Suprapubic skin (tissue), 4 donors: ENCODE measurements around the gene SERPINE3.

Experiments used
- EP300 ChIP-seq: sonication (generic); formaldehyde crosslinking; IDR thresholded peaks from one replicate; pipeline ENCODE4 v1.6.1; 2017; ENCODE audit warnings: antibody characterized with exemption
- POLR2A ChIP-seq, 2 donors: fragments of 450-650 bp; IDR thresholded peaks; one replicate each; pipeline ENCODE4 v1.6.1; 2017; ENCODE audit warnings: antibody characterized with exemption in 2 of 2, mild to moderate bottlenecking in 2 of 2, moderate library complexity in 2 of 2
- POLR2AphosphoS5 ChIP-seq, 3 donors: sonication (generic); formaldehyde crosslinking; IDR thresholded peaks; one replicate each; pipeline ENCODE4 v1.6.1; 2017; ENCODE audit warnings: antibody characterized with exemption in 3 of 3
- TF ChIP-seq, protein P1 (sequence below), 2 donors: fragments of 200-600 bp in 1 of 2; fragments of 450-650 bp in 1 of 2; sonication (generic) in 1 of 2; IDR thresholded peaks; one replicate each; pipeline ENCODE4 v1.5.1; 2016 to 2019; ENCODE audit warnings: antibody characterized with exemption in 2 of 2, mild to moderate bottlenecking in 1 of 2, moderate library complexity in 1 of 2

DNA sequence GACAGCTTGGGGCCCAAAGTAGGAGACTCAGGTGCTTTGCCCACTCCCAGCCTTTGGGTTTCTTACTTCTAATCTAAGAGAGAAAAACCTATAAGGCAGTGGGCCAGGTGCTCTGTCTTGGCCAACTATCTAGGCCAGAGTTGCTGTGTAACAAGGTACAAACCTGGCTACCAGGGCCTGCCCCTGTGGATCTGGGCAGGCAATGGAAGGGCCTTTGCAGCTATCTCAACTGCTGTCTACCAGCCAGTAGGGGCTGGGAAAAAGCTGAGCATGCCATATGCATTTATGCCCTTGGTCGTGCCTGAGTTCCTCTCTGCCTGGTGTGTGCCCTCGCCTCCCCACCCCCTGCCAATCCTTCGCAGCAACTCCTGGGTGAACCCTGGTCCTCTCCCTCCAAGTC lies 16.7 kb upstream of the SERPINE3 start:
- TF ChIP-seq, protein P1, sequence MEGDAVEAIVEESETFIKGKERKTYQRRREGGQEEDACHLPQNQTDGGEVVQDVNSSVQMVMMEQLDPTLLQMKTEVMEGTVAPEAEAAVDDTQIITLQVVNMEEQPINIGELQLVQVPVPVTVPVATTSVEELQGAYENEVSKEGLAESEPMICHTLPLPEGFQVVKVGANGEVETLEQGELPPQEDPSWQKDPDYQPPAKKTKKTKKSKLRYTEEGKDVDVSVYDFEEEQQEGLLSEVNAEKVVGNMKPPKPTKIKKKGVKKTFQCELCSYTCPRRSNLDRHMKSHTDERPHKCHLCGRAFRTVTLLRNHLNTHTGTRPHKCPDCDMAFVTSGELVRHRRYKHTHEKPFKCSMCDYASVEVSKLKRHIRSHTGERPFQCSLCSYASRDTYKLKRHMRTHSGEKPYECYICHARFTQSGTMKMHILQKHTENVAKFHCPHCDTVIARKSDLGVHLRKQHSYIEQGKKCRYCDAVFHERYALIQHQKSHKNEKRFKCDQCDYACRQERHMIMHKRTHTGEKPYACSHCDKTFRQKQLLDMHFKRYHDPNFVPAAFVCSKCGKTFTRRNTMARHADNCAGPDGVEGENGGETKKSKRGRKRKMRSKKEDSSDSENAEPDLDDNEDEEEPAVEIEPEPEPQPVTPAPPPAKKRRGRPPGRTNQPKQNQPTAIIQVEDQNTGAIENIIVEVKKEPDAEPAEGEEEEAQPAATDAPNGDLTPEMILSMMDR (IDR thresholded peaks at IDR 0.05) = no peak
- TF ChIP-seq POLR2AphosphoS5 (IDR thresholded peaks at IDR 0.05) (no peak), POLR2A (IDR thresholded peaks at IDR 0.05) (no peak), EP300 (no peak)
